ENCODE data around the gene KRTAP2-1.

KRTAP2-1 gene

GRCh38 chr17:41024697-41025096 is 22.4 kb downstream of the KRTAP2-1 start:
- no peak overlapping the region for H2BK5ac ChIP-seq (ENCODE audit: low read length)
- no peak overlapping the region for H3K18ac ChIP-seq (ENCODE audit: low read length)
- H3K4ac ChIP-seq (ENCODE audit: low read depth, low read length) = no peak overlapping the region
- no peak for DNase-seq
- no peaks in the 10 kb centered on the region for H3K79me2 ChIP-seq (ENCODE audit: control insufficient read depth, insufficient read depth, low read length)
- 100% methylated on average over 2 of the region's 3 CpGs for WGBS (ENCODE audit: extremely low coverage, insufficient coverage, low lambda C conversion rate)
- no peaks in the 10 kb centered on the region for H3K79me1 ChIP-seq (ENCODE audit: low read length)
- no peaks in the 10 kb centered on the region for H3K36me3 ChIP-seq (ENCODE audit: control insufficient read depth, insufficient read depth, low read length)
- no peak overlapping the region for H2AK5ac ChIP-seq (ENCODE audit: low read length)
- H4K8ac ChIP-seq (ENCODE audit: low read depth, low read length) = no peak overlapping the region
- H3K23ac ChIP-seq (ENCODE audit: low read length) = no peak overlapping the region
- no peak overlapping the region for H3K27ac ChIP-seq (ENCODE audit: low read depth, low read length)
- no peak overlapping the region for H4K5ac ChIP-seq (ENCODE audit: low read length)
- no peaks in the 10 kb centered on the region for H3K4me1 ChIP-seq (ENCODE audit: control insufficient read depth, low read depth, low read length)
- no peak overlapping the region for H3K56ac ChIP-seq (ENCODE audit: low read length)
- H2BK15ac ChIP-seq (replicated peaks; ENCODE audit: low read depth) = no peak overlapping the region
- no peak overlapping the region for H3K4me3 ChIP-seq (ENCODE audit: low read length)
- no peak overlapping the region for H3K9ac ChIP-seq (ENCODE audit: low read length)
- H2BK120ac ChIP-seq (ENCODE audit: low read depth, low read length) = no peak overlapping the region
- no peaks in the 10 kb centered on the region for H3K27me3 ChIP-seq (ENCODE audit: insufficient read depth, low read length, poor library complexity)
- no peak overlapping the region for H3K4me2 ChIP-seq (ENCODE audit: low read length)

- Histone ChIP-seq H2BK5ac (ENCODE audit: low read length) (no peak overlapping the region), H2AK5ac (ENCODE audit: low read length) (no peak overlapping the region), H3K9ac (ENCODE audit: low read length) (no peak overlapping the region), H3K4me2 (ENCODE audit: low read length) (no peak overlapping the region), H3K23ac (ENCODE audit: low read length) (no peak overlapping the region), H3K4me3 (ENCODE audit: low read length) (no peak overlapping the region), H3K36me3 (ENCODE audit: control insufficient read depth, insufficient read depth, low read length) (no peaks in the 10 kb centered on the region), H4K5ac (ENCODE audit: low read length) (no peak overlapping the region), H2BK120ac (ENCODE audit: low read depth, low read length) (no peak overlapping the region), H3K18ac (ENCODE audit: low read length) (no peak overlapping the region), H3K79me1 (ENCODE audit: low read length) (no peaks in the 10 kb centered on the region), H3K79me2 (ENCODE audit: control insufficient read depth, insufficient read depth, low read length) (no peaks in the 10 kb centered on the region), H4K8ac (ENCODE audit: low read depth, low read length) (no peak overlapping the region), H3K27ac (ENCODE audit: low read depth, low read length) (no peak overlapping the region), H3K4me1 (ENCODE audit: control insufficient read depth, low read depth, low read length) (no peaks in the 10 kb centered on the region), H3K56ac (ENCODE audit: low read length) (no peak overlapping the region), H2BK15ac (replicated peaks; ENCODE audit: low read depth) (no peak overlapping the region), H3K27me3 (ENCODE audit: insufficient read depth, low read length, poor library complexity) (no peaks in the 10 kb centered on the region), H3K4ac (ENCODE audit: low read depth, low read length) (no peak overlapping the region)
- DNase-seq = no peak
Observed at GRCh38 chr17:41020336-41020735, 26.8 kb downstream of the KRTAP2-1 start.

GRCh38 chr17:41019415-41019814 is 27.7 kb downstream of the KRTAP2-1 start:
- Histone ChIP-seq H3K18ac (ENCODE audit: low read length) (no peak overlapping the region), H3K56ac (ENCODE audit: low read length) (no peak overlapping the region), H3K23ac (ENCODE audit: low read length) (no peak overlapping the region), H3K27ac (ENCODE audit: low read depth, low read length) (no peak overlapping the region), H4K8ac (ENCODE audit: low read depth, low read length) (no peak overlapping the region), H2BK120ac (ENCODE audit: low read depth, low read length) (no peak overlapping the region), H3K36me3 (ENCODE audit: control insufficient read depth, insufficient read depth, low read length) (no peaks in the 10 kb centered on the region), H3K4me3 (ENCODE audit: low read length) (no peak overlapping the region), H3K79me1 (ENCODE audit: low read length) (no peaks in the 10 kb centered on the region), H2AK5ac (ENCODE audit: low read length) (no peak overlapping the region), H2BK5ac (ENCODE audit: low read length) (no peak overlapping the region), H4K5ac (ENCODE audit: low read length) (no peak overlapping the region), H3K4me2 (ENCODE audit: low read length) (no peak overlapping the region), H3K27me3 (ENCODE audit: insufficient read depth, low read length, poor library complexity) (no peaks in the 10 kb centered on the region), H2BK15ac (replicated peaks; ENCODE audit: low read depth) (no peak overlapping the region), H3K9ac (ENCODE audit: low read length) (no peak overlapping the region), H3K79me2 (ENCODE audit: control insufficient read depth, insufficient read depth, low read length) (no peaks in the 10 kb centered on the region), H3K4me1 (ENCODE audit: control insufficient read depth, low read depth, low read length) (no peaks in the 10 kb centered on the region), H3K4ac (ENCODE audit: low read depth, low read length) (no peak overlapping the region)
- no peak for DNase-seq
- no CpG with 5 or more reads among the region's 3 CpGs for WGBS (ENCODE audit: extremely low coverage, insufficient coverage, low lambda C conversion rate)

GRCh38 chr17:41018541-41018940 is 28.6 kb downstream of the KRTAP2-1 start:
- Histone ChIP-seq H4K5ac (ENCODE audit: low read length) (no peak overlapping the region), H3K4me1 (ENCODE audit: control insufficient read depth, low read depth, low read length) (no peaks in the 10 kb centered on the region), H3K4me2 (ENCODE audit: low read length) (no peak overlapping the region), H3K9ac (ENCODE audit: low read length) (no peak overlapping the region), H3K79me1 (ENCODE audit: low read length) (no peaks in the 10 kb centered on the region), H2AK5ac (ENCODE audit: low read length) (no peak overlapping the region), H3K4me3 (ENCODE audit: low read length) (no peak overlapping the region), H4K8ac (ENCODE audit: low read depth, low read length) (no peak overlapping the region), H3K36me3 (ENCODE audit: control insufficient read depth, insufficient read depth, low read length) (no peaks in the 10 kb centered on the region), H3K18ac (ENCODE audit: low read length) (no peak overlapping the region), H3K79me2 (ENCODE audit: control insufficient read depth, insufficient read depth, low read length) (no peaks in the 10 kb centered on the region), H2BK5ac (ENCODE audit: low read length) (no peak overlapping the region), H3K56ac (ENCODE audit: low read length) (no peak overlapping the region), H2BK15ac (replicated peaks; ENCODE audit: low read depth) (no peak overlapping the region), H3K4ac (ENCODE audit: low read depth, low read length) (no peak overlapping the region), H3K27me3 (ENCODE audit: insufficient read depth, low read length, poor library complexity) (no peaks in the 10 kb centered on the region), H3K23ac (ENCODE audit: low read length) (no peak overlapping the region), H2BK120ac (ENCODE audit: low read depth, low read length) (no peak overlapping the region), H3K27ac (ENCODE audit: low read depth, low read length) (no peak overlapping the region)
- no peak for DNase-seq
- no CpG with 5 or more reads among the region's 3 CpGs for WGBS (ENCODE audit: extremely low coverage, insufficient coverage, low lambda C conversion rate)

GRCh38 chr17:41016578-41017215 is 30.4 kb downstream of the KRTAP2-1 start:
- no peak overlapping the region for H3K23ac ChIP-seq (ENCODE audit: low read length)
- H3K79me1 ChIP-seq (ENCODE audit: low read length) = no peaks in the 10 kb centered on the region
- H3K9ac ChIP-seq (ENCODE audit: low read length) = no peak overlapping the region
- no peak overlapping the region for H2AK5ac ChIP-seq (ENCODE audit: low read length)
- H4K8ac ChIP-seq (ENCODE audit: low read depth, low read length) = no peak overlapping the region
- no peak overlapping the region for H3K27ac ChIP-seq (ENCODE audit: low read depth, low read length)
- no peak overlapping the region for H3K18ac ChIP-seq (ENCODE audit: low read length)
- no peaks in the 10 kb centered on the region for H3K36me3 ChIP-seq (ENCODE audit: control insufficient read depth, insufficient read depth, low read length)
- H3K56ac ChIP-seq (ENCODE audit: low read length) = no peak overlapping the region
- no CpG with 5 or more reads among the region's 13 CpGs for WGBS (ENCODE audit: extremely low coverage, insufficient coverage, low lambda C conversion rate)
- H2BK5ac ChIP-seq (ENCODE audit: low read length) = no peak overlapping the region
- H3K27me3 ChIP-seq (ENCODE audit: insufficient read depth, low read length, poor library complexity) = no peaks in the 10 kb centered on the region
- no peak overlapping the region for H2BK15ac ChIP-seq (replicated peaks; ENCODE audit: low read depth)
- no peaks in the 10 kb centered on the region for H3K4me1 ChIP-seq (ENCODE audit: control insufficient read depth, low read depth, low read length)
- H4K5ac ChIP-seq (ENCODE audit: low read length) = no peak overlapping the region
- H2BK120ac ChIP-seq (ENCODE audit: low read depth, low read length) = no peak overlapping the region
- H3K79me2 ChIP-seq (ENCODE audit: control insufficient read depth, insufficient read depth, low read length) = no peaks in the 10 kb centered on the region
- no peak for DNase-seq
- no peak overlapping the region for H3K4ac ChIP-seq (ENCODE audit: low read depth, low read length)
- no peak overlapping the region for H3K4me2 ChIP-seq (ENCODE audit: low read length)
- no peak overlapping the region for H3K4me3 ChIP-seq (ENCODE audit: low read length)

GRCh38 chr17:41015454-41015853 is 31.7 kb downstream of the KRTAP2-1 start:
- Histone ChIP-seq H3K27me3 (ENCODE audit: insufficient read depth, low read length, poor library complexity) (no peaks in the 10 kb centered on the region), H2AK5ac (ENCODE audit: low read length) (no peak overlapping the region), H3K36me3 (ENCODE audit: control insufficient read depth, insufficient read depth, low read length) (no peaks in the 10 kb centered on the region), H3K56ac (ENCODE audit: low read length) (no peak overlapping the region), H2BK5ac (ENCODE audit: low read length) (no peak overlapping the region), H2BK15ac (replicated peaks; ENCODE audit: low read depth) (no peak overlapping the region), H4K5ac (ENCODE audit: low read length) (no peak overlapping the region), H3K4me3 (ENCODE audit: low read length) (no peak overlapping the region), H3K9ac (ENCODE audit: low read length) (no peak overlapping the region), H3K4me1 (ENCODE audit: control insufficient read depth, low read depth, low read length) (no peaks in the 10 kb centered on the region), H3K79me1 (ENCODE audit: low read length) (no peaks in the 10 kb centered on the region), H3K23ac (ENCODE audit: low read length) (no peak overlapping the region), H3K18ac (ENCODE audit: low read length) (no peak overlapping the region), H4K8ac (ENCODE audit: low read depth, low read length) (no peak overlapping the region), H3K27ac (ENCODE audit: low read depth, low read length) (no peak overlapping the region), H2BK120ac (ENCODE audit: low read depth, low read length) (no peak overlapping the region), H3K4ac (ENCODE audit: low read depth, low read length) (no peak overlapping the region), H3K4me2 (ENCODE audit: low read length) (no peak overlapping the region), H3K79me2 (ENCODE audit: control insufficient read depth, insufficient read depth, low read length) (no peaks in the 10 kb centered on the region)
- DNase-seq = no peak
- no CpG with 5 or more reads among the region's 7 CpGs for WGBS (ENCODE audit: extremely low coverage, insufficient coverage, low lambda C conversion rate)
